ENCODE measurements around the gene LCTL. TPM values are rescaled to one million over a fixed set of nuclear protein-coding genes. Genes with fewer than 3 reads are reported as not detected.

The LCTL gene
- total and polyA plus RNA-seq, 10 of the 15 experiments (the other 5 are each of a cell fraction or from before 2014, with no cell fraction given): 0.07 to 0.76 (median 0.40) TPM; not detected in 5

GRCh38 chr15:66505818-66506217, 60.0 kb downstream of the LCTL start:
- RAD21 ChIA-PET (ENCODE audit: unreplicated experiment): interaction anchor here (1.1 to 1.5 kb wide), 3 partner anchors 106 to 120 kb away, joined by 3 to 4 read pairs (median 3); partner anchors contain the start of gene MAP2K1
- SMC1A ChIA-PET (ENCODE audit: uncharacterized antibody, unreplicated experiment): interaction anchor here (0.7 to 1.1 kb wide), 2 partner anchors 61 to 81 kb away, joined by 3 read pairs; no protein-coding TSS in a partner anchor
- Histone ChIP-seq H2AFZ (ENCODE audit: control insufficient read depth, low read depth, low read length) (peak overlapping the region; percentile 95), H3K27ac (ENCODE audit: control insufficient read depth, insufficient read depth) (peak overlapping the region; percentile 97), H3K79me2 (ENCODE audit: control insufficient read depth, insufficient read depth, low read length) (peaks cover 74% of the 10 kb centered on the region), H3K4me2 (ENCODE audit: control insufficient read depth, insufficient read depth) (peak overlapping the region; percentile 36), H3K4me3 (peak overlapping the region; percentile 99), H3K9me3 (replicated peaks; ENCODE audit: control insufficient read depth, insufficient read depth, low read length) (no peaks in the 10 kb centered on the region), H3K4me1 (ENCODE audit: control insufficient read depth, insufficient read depth, low read length) (no peaks in the 10 kb centered on the region), H4K20me1 (ENCODE audit: control insufficient read depth, insufficient read depth) (no peaks in the 10 kb centered on the region), H3K9ac (ENCODE audit: control insufficient read depth, insufficient read depth, low read length) (peak overlapping the region; percentile 97), H3K27me3 (replicated peaks in 1 of 2; ENCODE audit: control insufficient read depth in 2 of 2, insufficient read depth in 2 of 2, low read length in 1 of 2) (no peaks in the 10 kb centered on the region), H3K36me3 (ENCODE audit: control insufficient read depth in 2 of 2, insufficient read depth in 2 of 2, low read length in 1 of 2) (peaks cover 2 to 21% of the 10 kb centered on the region in 2 experiments; a peak in 3 of 4 replicates)
- no peak for DNase-seq (ENCODE audit: low read depth, low spot score)
- no TSS peak for BruUV-seq (replicated peaks)
- in situ Hi-C loops (cut with MboI) (no loop called here), intact Hi-C loops (cut with micrococcal nuclease; ENCODE audit: unreplicated experiment) (no loop called here)
- POLR2A ChIA-PET: interaction anchor here (0.6 to 2.3 kb wide), 6 partner anchors 9 to 211 kb away, joined by 4 to 9 read pairs (median 5); partner anchors contain the start of gene SNAPC5
- CTCF ChIA-PET: interaction anchor here (1.5 kb wide), 1 partner anchor 33 kb away, joined by 3 read pairs; no protein-coding TSS in a partner anchor
- no peak for ATAC-seq
- TF ChIP-seq KAT2A (conservative IDR thresholded peaks at IDR 0.05; ENCODE audit: control insufficient read depth, low read depth, low read length): no peak
- TF ChIP-seq TAF1 (IDR thresholded peaks at IDR 0.05; ENCODE audit: borderline replicate concordance, low read depth, low read length): no peak
- no peak for TF ChIP-seq HDAC2 (IDR thresholded peaks at IDR 0.05)
- TF ChIP-seq SRF (IDR thresholded peaks at IDR 0.05; ENCODE audit: low read depth in 2 of 2, low read length in 2 of 2): no peak
- no peak for TF ChIP-seq MYC (IDR thresholded peaks at IDR 0.05; ENCODE audit: insufficient read depth, insufficient read length, insufficient replicate concordance, low read length, severe bottlenecking)
- TF ChIP-seq RAD21 (IDR thresholded peaks at IDR 0.05; ENCODE audit: insufficient read depth, low read depth, low read length): no peak
- TF ChIP-seq ZNF687 (IDR thresholded peaks at IDR 0.05): no peak
- no peak for TF ChIP-seq POU2F2 (IDR thresholded peaks at IDR 0.05; ENCODE audit: borderline replicate concordance, low read depth, low read length)
- no peak for TF ChIP-seq PAX5 (IDR thresholded peaks at IDR 0.05; ENCODE audit: borderline replicate concordance, low read depth, low read length)
- FAIRE-seq: no peak
- under 1% methylated on average over 4 of the region's 4 CpGs for WGBS (ENCODE audit: insufficient coverage, insufficient replicate concordance, low lambda C conversion rate, missing lambda C conversion rate)

Data from GM12878 (cell line).